ENCODE data around the gene SLC30A1. TPM values are rescaled to one million over a fixed set of nuclear protein-coding genes. Genes with fewer than 3 reads are reported as not detected.

Gene SLC30A1
- total RNA-seq, 2 experiments from 2014 or later, result 2.9 to 4.5 TPM

DNA sequence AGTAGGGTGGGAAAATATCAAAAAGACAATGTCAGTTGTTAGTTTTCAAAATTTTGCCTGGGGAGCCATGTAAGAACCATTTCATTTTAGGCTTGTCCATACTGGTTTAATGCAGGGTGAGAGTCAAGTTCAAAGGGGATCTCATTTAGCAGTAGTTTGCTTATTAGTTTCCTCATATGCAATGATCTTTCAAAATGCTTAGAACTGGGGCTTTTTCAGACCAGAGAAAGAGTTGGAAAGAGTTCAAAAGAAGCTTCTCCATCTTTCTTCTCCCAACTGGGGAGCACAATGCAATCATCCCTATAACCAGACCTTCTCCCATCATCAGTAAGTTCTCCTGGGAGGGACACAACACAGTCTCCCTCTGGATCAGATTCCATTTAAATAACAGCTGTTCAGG is 16.5 kb upstream of the SLC30A1 start:
- intact Hi-C loops (cut with DNase I, micrococcal nuclease), result no loop called here
- Mint-ChIP-seq H3K9me3 (ENCODE audit: low read depth) (no peaks in the 10 kb centered on the region), H3K27me3 (peaks cover 7% of the 10 kb centered on the region), H3K27ac (no peak overlapping the region), H3K4me3 (no peak overlapping the region), H3K36me3 (ENCODE audit: low read depth) (no peaks in the 10 kb centered on the region), H3K4me1 (peaks cover 16% of the 10 kb centered on the region)
- ATAC-seq (no peak), DNase-seq (no peak)
- POLR2A ChIA-PET, result no interaction called here
- CTCF ChIA-PET, result interaction anchor here (0.7 kb wide), 2 partner anchors 14 to 1183 kb away, joined by 3 read pairs; no protein-coding TSS in a partner anchor

GRCh38 chr1:211591980-211592493 is 13.1 kb upstream of the SLC30A1 start:
- DNase-seq (no peak), ATAC-seq (no peak)
- ChIA-PET POLR2A (interaction anchor here (0.7 kb wide), 1 partner anchor 301 kb away, joined by 3 read pairs; no protein-coding TSS in a partner anchor), CTCF (interaction anchor here (0.8 kb wide), 1 partner anchor 186 kb away, joined by 3 read pairs; no protein-coding TSS in a partner anchor)
- Mint-ChIP-seq H3K36me3 (ENCODE audit: low read depth) (no peaks in the 10 kb centered on the region), H3K27ac (no peak overlapping the region), H3K9me3 (ENCODE audit: low read depth) (no peaks in the 10 kb centered on the region), H3K4me1 (peaks cover 10% of the 10 kb centered on the region), H3K4me3 (no peak overlapping the region), H3K27me3 (peaks cover 8% of the 10 kb centered on the region)
- intact Hi-C loops (cut with DNase I, micrococcal nuclease), result no loop called here

DNA sequence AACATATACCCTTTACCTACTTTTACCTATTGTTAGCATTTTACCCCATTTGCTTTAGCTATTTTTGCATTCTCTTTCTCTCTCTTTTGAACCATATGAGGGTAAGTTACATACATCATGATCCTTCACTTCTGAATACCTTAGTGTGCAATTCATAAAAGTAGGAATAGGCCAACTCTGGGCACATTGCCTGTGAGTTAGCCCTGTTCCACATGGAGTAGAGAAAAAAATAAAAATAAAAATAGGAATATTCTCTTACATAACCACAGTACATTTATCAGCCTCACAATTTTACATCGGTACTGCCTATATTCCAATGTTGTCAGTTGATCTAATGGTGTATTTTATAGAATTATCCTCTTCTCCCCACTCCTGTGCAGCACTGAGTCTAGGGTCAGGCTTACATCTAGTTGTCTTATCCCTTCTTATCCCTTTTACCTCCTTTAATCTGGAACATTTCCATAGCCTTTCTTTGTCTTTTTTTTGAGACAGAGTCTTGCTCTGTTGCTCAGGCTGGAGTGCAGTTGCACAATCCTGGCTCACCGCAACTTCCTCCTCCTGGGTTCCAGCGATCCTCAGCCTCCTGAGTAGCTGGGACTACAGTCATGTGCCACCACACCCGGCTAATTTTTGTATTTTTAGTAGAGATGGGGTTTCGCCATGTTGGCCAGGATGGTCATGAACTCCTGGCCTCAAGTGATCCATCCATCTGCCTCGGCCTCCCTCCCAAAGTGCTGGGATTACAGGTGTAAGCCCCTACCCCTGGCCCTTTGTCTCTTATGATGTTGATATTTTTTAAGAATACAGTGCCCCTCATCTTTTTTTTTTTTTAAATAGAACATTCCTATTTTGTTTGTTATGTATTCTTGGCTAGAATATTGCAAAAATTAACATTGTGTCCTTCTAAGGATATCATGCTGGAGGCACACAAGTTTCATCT is 11.1 kb upstream of the SLC30A1 start:
- Mint-ChIP-seq H3K27ac (no peak overlapping the region), H3K36me3 (ENCODE audit: low read depth) (no peaks in the 10 kb centered on the region), H3K27me3 (peaks cover 8% of the 10 kb centered on the region), H3K9me3 (ENCODE audit: low read depth) (no peaks in the 10 kb centered on the region), H3K4me3 (no peak overlapping the region), H3K4me1 (peaks cover 10% of the 10 kb centered on the region)
- intact Hi-C loops (cut with DNase I, micrococcal nuclease), result no loop called here
- CTCF ChIA-PET, result interaction anchor here (1.0 kb wide), 1 partner anchor 119 kb away, joined by 3 read pairs; no protein-coding TSS in a partner anchor
- ATAC-seq, result no peak
- POLR2A ChIA-PET, result no interaction called here
- DNase-seq, result no peak

DNA sequence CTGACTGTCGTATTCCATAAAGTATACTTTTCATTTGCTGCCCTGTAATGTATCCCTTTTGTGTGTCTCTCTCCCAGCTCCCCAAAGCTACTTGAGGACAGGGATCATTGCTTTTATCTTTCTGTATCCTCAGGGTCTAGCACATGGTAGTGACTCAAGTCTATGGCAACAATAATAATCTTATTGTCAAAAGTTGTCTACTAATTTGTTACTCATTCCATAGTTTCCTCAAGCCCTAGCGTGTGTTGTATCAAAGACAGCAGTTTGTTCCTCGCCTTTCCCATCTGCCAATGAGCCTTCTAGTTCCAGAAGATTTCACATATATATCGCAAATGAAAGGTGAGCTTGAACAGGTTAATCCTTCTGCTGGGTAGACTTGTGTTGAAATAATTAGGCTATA is 9.8 kb upstream of the SLC30A1 start:
- ChIA-PET POLR2A (no interaction called here), CTCF (interaction anchor here (0.6 to 1.0 kb wide), 3 partner anchors 8 to 59 kb away, joined by 3 to 4 read pairs (median 3); partner anchors contain the start of gene SLC30A1)
- no peak overlapping the region for H3K4me3 Mint-ChIP-seq
- ATAC-seq (no peak), DNase-seq (no peak)
- H3K36me3 Mint-ChIP-seq (ENCODE audit: low read depth), result no peaks in the 10 kb centered on the region
- peaks cover 8% of the 10 kb centered on the region for H3K27me3 Mint-ChIP-seq
- intact Hi-C loops (cut with DNase I, micrococcal nuclease), result no loop called here
- no peak overlapping the region for H3K27ac Mint-ChIP-seq
- H3K4me1 Mint-ChIP-seq, result peaks cover 10% of the 10 kb centered on the region
- H3K9me3 Mint-ChIP-seq (ENCODE audit: low read depth), result no peaks in the 10 kb centered on the region

DNA sequence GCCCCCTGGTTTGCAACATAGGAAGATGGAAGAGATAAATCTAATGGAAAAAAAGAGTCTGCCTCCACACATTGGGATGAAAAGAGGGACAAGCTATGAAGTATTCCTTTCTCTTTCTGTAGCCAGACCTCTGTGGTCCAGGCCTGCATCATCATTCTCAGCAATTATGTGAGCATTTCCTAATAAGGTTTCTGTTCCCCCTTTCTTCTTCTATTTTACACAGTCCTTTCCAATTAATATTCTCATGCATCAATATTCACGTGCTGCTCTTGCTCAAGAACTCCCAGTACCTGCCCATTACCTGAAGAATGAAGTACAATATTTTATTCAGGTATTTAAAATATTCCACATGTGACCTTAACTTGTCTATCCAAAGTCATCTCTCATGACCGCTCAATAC is 8.2 kb upstream of the SLC30A1 start:
- ChIA-PET POLR2A (no interaction called here), CTCF (interaction anchor here (1.3 kb wide), 1 partner anchor 58 kb away, joined by 3 read pairs; no protein-coding TSS in a partner anchor)
- Mint-ChIP-seq H3K4me1 (peaks cover 8% of the 10 kb centered on the region), H3K4me3 (no peak overlapping the region), H3K9me3 (ENCODE audit: low read depth) (no peaks in the 10 kb centered on the region), H3K36me3 (ENCODE audit: low read depth) (no peaks in the 10 kb centered on the region), H3K27me3 (peaks cover 3% of the 10 kb centered on the region), H3K27ac (no peak overlapping the region)
- intact Hi-C loops (cut with DNase I, micrococcal nuclease), result no loop called here
- ATAC-seq (no peak), DNase-seq (no peak)

- ChIA-PET POLR2A (no interaction called here), CTCF (no interaction called here)
- ATAC-seq, result no peak
- Mint-ChIP-seq H3K27ac (no peak overlapping the region), H3K4me3 (no peak overlapping the region), H3K9me3 (ENCODE audit: low read depth) (no peaks in the 10 kb centered on the region), H3K4me1 (peaks cover 9% of the 10 kb centered on the region), H3K36me3 (ENCODE audit: low read depth) (no peaks in the 10 kb centered on the region), H3K27me3 (peaks cover 3% of the 10 kb centered on the region)
- intact Hi-C loops (cut with DNase I, micrococcal nuclease), result no loop called here
- DNase-seq, result no peak
Observed at GRCh38 chr1:211586538-211586937, 7.6 kb upstream of the SLC30A1 start.

- peaks cover 11% of the 10 kb centered on the region for H3K4me1 Mint-ChIP-seq
- POLR2A ChIA-PET, result interaction anchor here (0.5 kb wide), 1 partner anchor 13 kb away, joined by 3 read pairs; no protein-coding TSS in a partner anchor
- ATAC-seq (no peak), DNase-seq (no peak)
- no peak overlapping the region for H3K4me3 Mint-ChIP-seq
- no peaks in the 10 kb centered on the region for H3K9me3 Mint-ChIP-seq (ENCODE audit: low read depth)
- intact Hi-C loops (cut with DNase I, micrococcal nuclease), result no loop called here
- H3K27me3 Mint-ChIP-seq, result no peaks in the 10 kb centered on the region
- H3K27ac Mint-ChIP-seq, result no peak overlapping the region
- no peaks in the 10 kb centered on the region for H3K36me3 Mint-ChIP-seq (ENCODE audit: low read depth)
- CTCF ChIA-PET, result interaction anchor here (0.7 to 1.1 kb wide), 3 partner anchors 10 to 256 kb away, joined by 3 to 4 read pairs (median 3); no protein-coding TSS in a partner anchor
Observed at GRCh38 chr1:211583011-211583992, 4.3 kb upstream of the SLC30A1 start.

- intact Hi-C loops (cut with DNase I, micrococcal nuclease), result no loop called here
Observed at GRCh38 chr1:211581526-211581925, 2.6 kb upstream of the SLC30A1 start.

DNA sequence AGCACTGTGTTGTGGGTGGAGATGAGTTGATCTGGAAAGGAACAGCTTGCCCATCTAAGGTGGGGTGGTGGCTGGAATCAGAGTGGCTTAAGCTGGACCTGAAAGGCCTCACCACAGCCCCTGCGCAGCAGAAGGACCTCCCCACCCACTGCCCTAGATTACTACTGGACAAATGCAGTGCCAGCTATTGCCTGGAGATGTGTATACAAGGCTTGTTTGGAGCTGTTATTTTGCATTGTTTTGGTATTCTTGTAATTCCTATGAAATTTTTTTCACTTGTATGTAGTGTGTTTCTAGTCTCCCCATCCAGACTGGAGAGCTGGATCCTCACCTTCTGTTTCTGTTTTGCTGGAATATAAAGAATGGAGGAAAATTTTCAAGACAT is 1.3 kb upstream of the SLC30A1 start:
- ChIA-PET CTCF (interaction anchor here (0.8 to 1.5 kb wide), 4 partner anchors 8 to 93 kb away, joined by 3 to 4 read pairs (median 3); no protein-coding TSS in a partner anchor), POLR2A (interaction anchor here (1.2 kb wide), 1 partner anchor 1207 kb away, joined by 3 read pairs; no protein-coding TSS in a partner anchor)
- no peaks in the 10 kb centered on the region for H3K9me3 Mint-ChIP-seq (ENCODE audit: low read depth)
- intact Hi-C loops (cut with DNase I, micrococcal nuclease), result no loop called here
- no peak for DNase-seq
- H3K36me3 Mint-ChIP-seq (ENCODE audit: low read depth), result peaks cover 11% of the 10 kb centered on the region
- ATAC-seq, result no peak
- no peaks in the 10 kb centered on the region for H3K27me3 Mint-ChIP-seq
- no peak overlapping the region for H3K27ac Mint-ChIP-seq
- H3K4me1 Mint-ChIP-seq, result peaks cover 26% of the 10 kb centered on the region
- H3K4me3 Mint-ChIP-seq, result peak overlapping the region; percentile 67

More at GRCh38 chr1:211581526-211581925, 2.6 kb upstream of the SLC30A1 start:
- POLR2A ChIA-PET, result no interaction called here
- Mint-ChIP-seq H3K9me3 (ENCODE audit: low read depth) (no peaks in the 10 kb centered on the region), H3K27me3 (no peaks in the 10 kb centered on the region), H3K36me3 (ENCODE audit: low read depth) (peaks cover 2% of the 10 kb centered on the region), H3K4me3 (no peak overlapping the region), H3K4me1 (peaks cover 15% of the 10 kb centered on the region), H3K27ac (no peak overlapping the region)
- ATAC-seq (no peak), DNase-seq (no peak)
- CTCF ChIA-PET, result interaction anchor here (1.0 kb wide), 1 partner anchor 14 kb away, joined by 3 read pairs; no protein-coding TSS in a partner anchor

DNA sequence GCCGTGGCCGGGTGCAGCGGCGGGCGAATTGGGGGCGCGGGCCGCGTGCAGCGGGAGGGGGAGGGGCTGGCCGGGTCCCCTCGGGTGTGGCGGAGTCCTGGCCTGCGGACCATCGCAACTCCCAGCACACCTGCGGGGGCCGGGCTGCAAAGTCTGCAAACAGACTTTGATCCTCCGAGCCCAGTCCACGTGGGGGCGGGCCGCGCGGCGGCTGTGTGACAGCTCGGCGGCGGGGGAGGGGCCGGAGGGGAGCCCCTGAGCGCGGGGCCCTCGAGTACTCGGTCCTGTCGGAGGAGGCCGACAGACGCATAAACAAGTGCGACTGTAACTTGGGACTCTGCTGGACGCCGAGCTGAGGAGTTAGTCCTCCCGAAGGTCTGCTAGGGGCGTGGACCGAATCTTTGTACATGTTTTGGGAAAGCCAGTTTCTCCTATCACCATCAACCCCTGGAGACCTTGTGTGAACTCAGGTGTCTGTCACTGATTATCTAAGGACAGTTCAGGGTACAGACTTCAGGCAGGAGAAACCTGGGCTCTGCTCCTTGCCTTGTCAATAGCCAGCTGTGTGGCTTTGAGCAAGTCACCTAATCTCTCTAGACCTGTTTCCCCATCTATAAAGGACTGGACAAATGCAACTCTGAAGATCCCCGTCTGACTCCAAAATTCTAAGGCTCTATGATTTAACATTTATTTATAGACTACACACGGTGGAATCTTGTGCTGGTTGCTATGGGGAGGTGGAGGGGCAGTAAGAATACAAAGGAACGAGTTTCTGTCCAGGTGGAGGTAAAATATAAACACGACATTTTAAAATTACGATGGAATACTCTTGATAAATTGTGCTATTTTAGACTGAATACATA is 710 bp upstream of the SLC30A1 start:
- no peaks in the 10 kb centered on the region for H3K27me3 Mint-ChIP-seq
- ChIA-PET CTCF (interaction anchor here (0.7 to 1.5 kb wide), 11 partner anchors 9 to 253 kb away, joined by 3 to 7 read pairs (median 4); partner anchors contain the start of gene TRAF5), POLR2A (interaction anchor here (0.6 to 1.6 kb wide), 5 partner anchors 52 to 1702 kb away, joined by 3 to 5 read pairs (median 4); partner anchors contain the start of genes DTL and INTS7)
- H3K36me3 Mint-ChIP-seq (ENCODE audit: low read depth), result peaks cover 13% of the 10 kb centered on the region
- ATAC-seq (peak; percentile 57), DNase-seq (no peak)
- intact Hi-C loops (cut with DNase I, micrococcal nuclease), result loop anchor here (1.0 to 10.0 kb wide), 13 partner anchors 64 to 1436 kb away; partner anchors contain the start of genes DTL (in 2 of the 2), INTS7 (in 2 of the 2), NEK2 (in 2 of the 2) and TRAF5 (in 2 of the 2)
- H3K4me1 Mint-ChIP-seq, result peaks cover 28% of the 10 kb centered on the region
- no peaks in the 10 kb centered on the region for H3K9me3 Mint-ChIP-seq (ENCODE audit: low read depth)
- H3K27ac Mint-ChIP-seq, result peak overlapping the region; percentile 70
- peak overlapping the region; percentile 77 for H3K4me3 Mint-ChIP-seq

Measured in activated CD4-positive, alpha-beta T cell treated with anti-CD3 and anti-CD28 coated beads for 36 hours (primary cell).